HCT116 (cell line): ENCODE measurements around the gene GRIK4. TPM values are rescaled to one million over a fixed set of nuclear protein-coding genes. Genes with fewer than 3 reads are reported as not detected.

Experiments
- ATAC-seq: fragments of 200-7000 bp; cut with Tn5 transposase; 2 replicates; pipeline ENCODE4 v1.9.1; 2020; ENCODE audit warnings: mild to moderate bottlenecking, moderate library complexity
- BruUV-seq: library from RNA; stranded (reverse); fragments of 400-500 nt; replicated peaks from 2 replicates; lab custom pipeline; 2021; lab: Mats Ljungman, UMichigan
- CTCF ChIA-PET: fragments of 300-600 bp; sonication (Branson Sonifier 250); formaldehyde crosslinking; loops from one replicate; lab custom pipeline; 2021; ENCODE audit warnings: antibody characterized with exemption; lab: Charles Lee
- POLR2A ChIA-PET: fragments of 300-600, 350-600 bp; sonication (Branson Sonifier 250); formaldehyde crosslinking; loops from one replicate; lab custom pipeline; 2021; ENCODE audit warnings: antibody characterized with exemption; lab: Charles Lee
- RAD21 ChIA-PET, 2 experiments: fragments of 300-600 bp; sonication (Branson Sonifier 250); formaldehyde crosslinking; loops; one replicate each; lab custom pipeline; 2023; ENCODE audit warnings: low total read pairs in 2 of 2; ENCODE audit not compliant: uncharacterized antibody in 2 of 2, unreplicated experiment in 2 of 2, low non-redundant PET in 1 of 2; lab: Charles Lee
- DNase-seq: peaks from one replicate; pipeline ENCODE4 v3.0.0-alpha.2; 2010; ENCODE audit warnings: low read depth, low spot score
- H2AFZ ChIP-seq: fragments of 200-600 bp; shearing (Covaris generic), sonication (generic); 2 replicates; pipeline ENCODE4 v1.6.1; 2017; ENCODE audit warnings: low read depth, mixed run types, mixed read lengths, antibody characterized with exemption, low read length; ENCODE audit not compliant: poor library complexity, severe bottlenecking
- H3K27ac ChIP-seq: 2 replicates; pipeline ENCODE4 v1.5.1; 2012; ENCODE audit warnings: low read depth, low read length
- H3K27me3 ChIP-seq: fragments of 200-600 bp; sonication (generic); 2 replicates; pipeline ENCODE4 v1.6.1; 2016; ENCODE audit warnings: mixed run types, low read length, mixed read lengths; ENCODE audit not compliant: insufficient read depth
- H3K36me3 ChIP-seq, 2 experiments: fragments of 200-500 bp in 1 of 2; fragments of 200-600 bp in 1 of 2; sonication (Bioruptor generic) in 1 of 2; sonication (generic) in 1 of 2; 2 replicates each; pipeline versions ENCODE4 v1.5.1 to v1.6.1; 2014 to 2016; ENCODE audit warnings: low read length in 2 of 2, inconsistent platforms in 1 of 2, mixed read lengths in 1 of 2, mixed run types in 1 of 2; ENCODE audit not compliant: insufficient read depth in 2 of 2, control insufficient read depth in 1 of 2
- H3K4me1 ChIP-seq, 2 experiments: fragments of 200-600 bp in 1 of 2; sonication (generic) in 1 of 2; 2 replicates each; pipeline versions ENCODE4 v1.5.1 to v1.6.1; 2012 to 2017; ENCODE audit warnings: low read length in 2 of 2, inconsistent platforms in 1 of 2, mild to moderate bottlenecking in 1 of 2, mixed read lengths in 1 of 2, mixed run types in 1 of 2, moderate library complexity in 1 of 2; ENCODE audit not compliant: insufficient read depth in 2 of 2, control insufficient read depth in 1 of 2
- H3K4me2 ChIP-seq: fragments of 200-600 bp; sonication (generic); 2 replicates; pipeline ENCODE4 v1.6.1; 2017; ENCODE audit warnings: mixed run types, low read length, mixed read lengths
- H3K4me3 ChIP-seq, 2 experiments: fragments of 200-600 bp in 1 of 2; sonication (generic) in 1 of 2; replicated peaks in 1 of 2; 2 replicates each; pipeline ENCODE4 v1.5.1; 2011 to 2016; ENCODE audit warnings: low read length in 2 of 2, control low read depth in 1 of 2, low read depth in 1 of 2, mild to moderate bottlenecking in 1 of 2, mixed read lengths in 1 of 2, mixed run types in 1 of 2
- H3K79me2 ChIP-seq: fragments of 200-600 bp; sonication (generic); 2 replicates; pipeline ENCODE4 v1.6.1; 2017; ENCODE audit warnings: mild to moderate bottlenecking, mixed run types, low read length, moderate library complexity, mixed read lengths; ENCODE audit not compliant: insufficient read depth
- H3K9ac ChIP-seq: fragments of 200-600 bp; sonication (generic); 2 replicates; pipeline ENCODE4 v1.6.1; 2016; ENCODE audit warnings: low read length, mixed read lengths
- H3K9me2 ChIP-seq: fragments of 200-600 bp; sonication (generic), shearing (Covaris generic); 2 replicates; pipeline ENCODE4 v1.6.1; 2017; ENCODE audit warnings: mixed run types, mild to moderate bottlenecking, moderate library complexity; ENCODE audit not compliant: insufficient read depth
- H3K9me3 ChIP-seq, 2 experiments: fragments of 200-500 bp in 1 of 2; fragments of 200-600 bp in 1 of 2; sonication (Bioruptor generic) in 1 of 2; sonication (generic) in 1 of 2; 2 replicates each; pipeline ENCODE4 v1.6.1; 2014 to 2017; ENCODE audit warnings: low read length in 2 of 2, mixed read lengths in 2 of 2, inconsistent platforms in 1 of 2, low read depth in 1 of 2, mild to moderate bottlenecking in 1 of 2, mixed run types in 1 of 2, moderate library complexity in 1 of 2; ENCODE audit not compliant: control insufficient read depth in 1 of 2, insufficient read depth in 1 of 2
- H4K20me1 ChIP-seq: fragments of 200-600 bp; sonication (generic), shearing (Covaris generic); 2 replicates; pipeline ENCODE4 v1.6.1; 2017; ENCODE audit warnings: mixed run types, mild to moderate bottlenecking, moderate library complexity; ENCODE audit not compliant: insufficient read depth
- ATF3 ChIP-seq: IDR thresholded peaks from 2 replicates; pipeline ENCODE4 v1.6.1; 2012
- CBX3 ChIP-seq: IDR thresholded peaks from 2 replicates; pipeline ENCODE4 v1.6.1; 2012; ENCODE audit warnings: low read depth
- CTCF ChIP-seq, 3 experiments: fragments of 200-600 bp in 1 of 3; sonication (generic) in 1 of 3; IDR thresholded peaks in 2 of 3; conservative IDR thresholded peaks in 1 of 3; 2 replicates each; pipeline ENCODE4 v1.5.1; 2012 to 2017; ENCODE audit warnings: low read depth in 2 of 3, low read length in 2 of 3, antibody characterized with exemption in 1 of 3, borderline replicate concordance in 1 of 3, control low read depth in 1 of 3, mild to moderate bottlenecking in 1 of 3, mixed read lengths in 1 of 3, mixed run types in 1 of 3, moderate library complexity in 1 of 3; ENCODE audit not compliant: insufficient read depth in 1 of 3
- EGR1 ChIP-seq: IDR thresholded peaks from 2 replicates; pipeline ENCODE4 v1.6.1; 2012; ENCODE audit warnings: low read depth
- ELF1 ChIP-seq: IDR thresholded peaks from 2 replicates; pipeline ENCODE4 v1.6.1; 2012; ENCODE audit warnings: low read depth, borderline replicate concordance
- EZH2phosphoT487 ChIP-seq: fragments of 200-600 bp; IDR thresholded peaks from 2 replicates; pipeline ENCODE4 v1.6.1; 2018; ENCODE audit warnings: antibody characterized with exemption, borderline replicate concordance
- POLR2A ChIP-seq: IDR thresholded peaks from 2 replicates; pipeline ENCODE4 v1.7.0; 2011; ENCODE audit warnings: borderline replicate concordance; ENCODE audit not compliant: insufficient read depth, insufficient read length; ENCODE audit errors: extremely low read depth
- POLR2AphosphoS5 ChIP-seq: IDR thresholded peaks from 2 replicates; pipeline ENCODE4 v1.6.1; 2011; ENCODE audit warnings: mild to moderate bottlenecking, low read depth, low read length, moderate library complexity
- REST ChIP-seq: IDR thresholded peaks from 2 replicates; pipeline ENCODE4 v1.6.1; 2012; ENCODE audit warnings: low read depth
- SIN3A ChIP-seq: IDR thresholded peaks from 2 replicates; pipeline ENCODE4 v1.6.1; 2012; ENCODE audit warnings: low read depth
- SRF ChIP-seq: IDR thresholded peaks from 2 replicates; pipeline ENCODE4 v1.6.1; 2012; ENCODE audit warnings: low read depth
- ZBTB33 ChIP-seq: IDR thresholded peaks from 2 replicates; pipeline ENCODE4 v1.6.1; 2011; ENCODE audit warnings: mild to moderate bottlenecking, low read length, moderate library complexity; ENCODE audit not compliant: insufficient replicate concordance; ENCODE audit errors: extremely low read depth
- ZFX ChIP-seq: fragments of 450-650 bp; IDR thresholded peaks from 2 replicates; pipeline ENCODE4 v1.6.1; 2017
- intact Hi-C: fragments of 100-400 bp; cut with micrococcal nuclease; formaldehyde crosslinking; loops from 2 replicates; pipeline ENCODE4 v1.10.0; 2022
- total RNA-seq: library from RNA; stranded (reverse); gene quantifications from one replicate; pipeline ENCODE4 v1.2.1, GENCODE V29; 2021; ENCODE audit not compliant: unreplicated experiment

GRIK4 gene
- total RNA-seq, 1 experiment from 2014 or later: 0.52 TPM

GRCh38 chr11:120768949-120769348, 257.4 kb downstream of the GRIK4 start:
- BruUV-seq: no TSS peak
- no peak overlapping the region for H3K4me3 ChIP-seq
- DNase-seq: no peak
- intact Hi-C loops: no loop called here
- H3K9me2 ChIP-seq: no peaks in the 10 kb centered on the region
- H3K9ac ChIP-seq: no peak overlapping the region
- H3K36me3 ChIP-seq: no peaks in the 10 kb centered on the region
- no peaks in the 10 kb centered on the region for H3K27me3 ChIP-seq
- H3K4me1 ChIP-seq: peaks cover 0 to 9% of the 10 kb centered on the region in 2 experiments; a peak in 3 of 4 replicates
- no peaks in the 10 kb centered on the region for H4K20me1 ChIP-seq
- TF ChIP-seq ZBTB33: no peak
- TF ChIP-seq REST: no peak
- no peak for TF ChIP-seq SRF
- no peak for TF ChIP-seq ZFX
- TF ChIP-seq CTCF (IDR thresholded peaks at IDR 0.05 in 2 of 3, conservative IDR thresholded peaks at IDR 0.05 in 1 of 3; ENCODE audit: borderline replicate concordance in 1 of 3, insufficient read depth in 1 of 3, low read depth in 2 of 3, low read length in 2 of 3): no peak
- TF ChIP-seq ATF3: no peak
- TF ChIP-seq POLR2AphosphoS5: no peak
- TF ChIP-seq SIN3A: no peak
- no peak for TF ChIP-seq EGR1
- no peak for TF ChIP-seq ELF1
- no peak for TF ChIP-seq CBX3
- no peak for TF ChIP-seq POLR2A
- TF ChIP-seq EZH2phosphoT487: no peak
- CTCF ChIA-PET: no interaction called here
- RAD21 ChIA-PET: no interaction called here
- H3K27ac ChIP-seq: no peak overlapping the region
- H2AFZ ChIP-seq: no peak overlapping the region
- no peak overlapping the region for H3K4me2 ChIP-seq
- H3K79me2 ChIP-seq: no peaks in the 10 kb centered on the region
- POLR2A ChIA-PET: no interaction called here
- peaks cover 0 to 12% of the 10 kb centered on the region in 2 experiments; a peak in 1 of 4 replicates for H3K9me3 ChIP-seq
- ATAC-seq: no peak
